PFSK-1 (cell line): ENCODE measurements around the gene SRPK2.

Source experiments
- FOXP2 ChIP-seq: optimal IDR thresholded peaks from 2 replicates; pipeline ENCODE3; 2011; ENCODE audit warnings: borderline replicate concordance, control low read depth, inconsistent platforms; ENCODE audit not compliant: insufficient read depth; ENCODE audit errors: extremely low read length, extremely low read depth
- POLR2AphosphoS5 ChIP-seq: IDR thresholded peaks from 2 replicates; pipeline ENCODE4 v1.6.1; 2012; ENCODE audit warnings: low read depth, mild to moderate bottlenecking, control low read depth, low read length, moderate library complexity
- REST ChIP-seq, 2 experiments: IDR thresholded peaks; 2 replicates each; pipeline versions ENCODE4 v1.6.1 to v1.8.0; 2011 to 2012; ENCODE audit warnings: low read depth in 2 of 2, low read length in 2 of 2, control low read depth in 1 of 2, inconsistent platforms in 1 of 2, mild to moderate bottlenecking in 1 of 2, moderate library complexity in 1 of 2; ENCODE audit not compliant: insufficient read depth in 1 of 2
- SIN3A ChIP-seq: IDR thresholded peaks from 2 replicates; pipeline ENCODE4 v1.6.1; 2012; ENCODE audit warnings: mild to moderate bottlenecking, low read length, moderate library complexity, borderline replicate concordance; ENCODE audit not compliant: insufficient read depth
- TAF1 ChIP-seq: IDR thresholded peaks from 2 replicates; pipeline ENCODE4 v1.6.1; 2012; ENCODE audit warnings: low read length, control low read depth, borderline replicate concordance; ENCODE audit not compliant: insufficient read depth

The SRPK2 gene

GRCh38 chr7:105126436-105126975 lies 262.2 kb downstream of the SRPK2 start:
- TF ChIP-seq SIN3A (no peak), POLR2AphosphoS5 (no peak), FOXP2 (no peak), REST (IDR thresholded peaks at IDR 0.05; ENCODE audit: insufficient read depth in 1 of 2, low read depth in 2 of 2, low read length in 2 of 2) (no peak), TAF1 (no peak)

GRCh38 chr7:105125745-105126144 lies 263.0 kb downstream of the SRPK2 start:
- TF ChIP-seq TAF1: no peak
- TF ChIP-seq SIN3A: no peak

GRCh38 chr7:105122619-105123018 lies 266.1 kb downstream of the SRPK2 start:
- TF ChIP-seq SIN3A (no peak), POLR2AphosphoS5 (no peak), FOXP2 (no peak), REST (IDR thresholded peaks at IDR 0.05; ENCODE audit: insufficient read depth in 1 of 2, low read depth in 2 of 2, low read length in 2 of 2) (no peak), TAF1 (no peak)

- no peak for TF ChIP-seq REST (IDR thresholded peaks at IDR 0.05; ENCODE audit: insufficient read depth in 1 of 2, low read depth in 2 of 2, low read length in 2 of 2)
- TF ChIP-seq POLR2AphosphoS5: no peak
- no peak for TF ChIP-seq TAF1
- TF ChIP-seq FOXP2: no peak
- TF ChIP-seq SIN3A: no peak
Observed at GRCh38 chr7:105118612-105119600, 269.8 kb downstream of the SRPK2 start.

- TF ChIP-seq POLR2AphosphoS5 (no peak), REST (IDR thresholded peaks at IDR 0.05; ENCODE audit: insufficient read depth in 1 of 2, low read depth in 2 of 2, low read length in 2 of 2) (no peak), SIN3A (no peak), FOXP2 (no peak), TAF1 (no peak)
Observed at GRCh38 chr7:105112440-105113418, 276.0 kb downstream of the SRPK2 start.
